Measurements from ENCODE around the gene RRAS.

- TF ChIP-seq CTCF (IDR thresholded peaks at IDR 0.05) (no peak), EP300 (IDR thresholded peaks at IDR 0.05) (no peak)
These were observed 41.9 kb upstream of the RRAS start for GRCh38 chr19:49681830-49682229.

Measured in ovary (tissue), 3 donors.